ENCODE data around the gene ZNF385C.

GRCh38 chr17:42077755-42078154 is 20.5 kb downstream of the ZNF385C start:
- no peak for TF ChIP-seq CTCF (conservative IDR thresholded peaks at IDR 0.05)
- no peak for TF ChIP-seq ZFX (IDR thresholded peaks at IDR 0.05)
